CD4-positive, alpha-beta T cell treated with Interleukin-15 for 1 hour (primary cell): ENCODE results near the gene ESRP2.

Source experiments
- DNase-seq: peaks from one replicate; pipeline ENCODE4 v3.0.0-alpha.2; 2020

Gene ESRP2

DNA sequence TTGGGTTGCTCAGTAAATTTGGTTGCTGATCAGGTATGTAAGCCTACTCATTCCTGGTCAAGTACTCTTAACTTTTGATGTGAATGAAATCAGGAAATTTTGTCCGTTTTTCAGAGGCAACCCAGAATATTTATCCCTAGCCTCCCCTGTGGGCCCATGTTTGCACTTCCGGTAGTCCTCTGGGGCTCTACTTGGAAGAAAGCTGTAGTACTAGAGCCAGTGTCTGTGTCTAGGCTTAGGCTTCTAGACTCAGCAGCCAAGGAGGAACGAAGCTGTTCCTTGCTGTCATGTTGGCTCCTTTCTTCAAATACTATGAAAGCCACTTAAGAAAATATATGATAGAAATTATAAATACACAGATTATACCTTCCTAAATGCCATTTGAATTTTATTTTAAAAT lies 21.2 kb downstream of the ESRP2 start:
- no peak for DNase-seq

DNA sequence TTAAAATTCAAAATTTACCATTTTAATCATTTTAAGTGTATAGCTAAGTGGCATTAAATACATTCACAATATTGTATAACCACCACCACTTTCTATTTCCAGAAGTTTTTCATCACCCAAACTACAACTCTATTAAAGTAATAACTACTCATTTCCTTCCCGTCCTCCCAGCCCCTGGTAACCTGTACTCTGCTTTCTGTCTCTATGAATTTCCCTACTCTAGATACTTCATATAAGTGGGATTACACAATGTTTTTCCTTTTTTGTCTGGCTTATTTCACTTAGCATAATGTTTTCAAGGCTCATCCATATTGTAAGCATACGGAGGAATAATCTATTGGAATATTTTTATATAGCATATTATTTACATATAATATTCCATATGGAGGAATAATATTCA lies 29.7 kb downstream of the ESRP2 start:
- DNase-seq: no peak

DNA sequence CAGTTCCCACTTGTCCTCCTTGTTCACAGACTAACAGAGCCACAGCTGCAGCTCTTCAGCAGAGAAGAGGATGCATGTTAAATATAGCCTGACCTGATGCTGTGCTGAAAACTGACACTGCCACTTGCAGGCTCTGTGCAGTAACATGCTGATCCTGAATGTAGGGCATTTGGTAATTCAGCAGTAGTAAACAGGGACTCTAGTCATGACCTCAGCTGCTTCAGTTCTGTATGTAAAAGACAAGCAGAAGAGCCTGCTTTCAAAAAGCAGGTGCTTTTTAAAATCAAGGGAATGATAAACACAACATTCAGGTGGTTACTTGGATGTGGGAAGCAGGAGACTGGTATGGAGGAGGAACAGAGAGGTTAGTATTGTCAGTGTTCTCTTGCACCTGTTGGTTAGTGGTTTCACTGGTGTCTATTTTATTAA lies 33.8 kb downstream of the ESRP2 start:
- no peak for DNase-seq

DNA sequence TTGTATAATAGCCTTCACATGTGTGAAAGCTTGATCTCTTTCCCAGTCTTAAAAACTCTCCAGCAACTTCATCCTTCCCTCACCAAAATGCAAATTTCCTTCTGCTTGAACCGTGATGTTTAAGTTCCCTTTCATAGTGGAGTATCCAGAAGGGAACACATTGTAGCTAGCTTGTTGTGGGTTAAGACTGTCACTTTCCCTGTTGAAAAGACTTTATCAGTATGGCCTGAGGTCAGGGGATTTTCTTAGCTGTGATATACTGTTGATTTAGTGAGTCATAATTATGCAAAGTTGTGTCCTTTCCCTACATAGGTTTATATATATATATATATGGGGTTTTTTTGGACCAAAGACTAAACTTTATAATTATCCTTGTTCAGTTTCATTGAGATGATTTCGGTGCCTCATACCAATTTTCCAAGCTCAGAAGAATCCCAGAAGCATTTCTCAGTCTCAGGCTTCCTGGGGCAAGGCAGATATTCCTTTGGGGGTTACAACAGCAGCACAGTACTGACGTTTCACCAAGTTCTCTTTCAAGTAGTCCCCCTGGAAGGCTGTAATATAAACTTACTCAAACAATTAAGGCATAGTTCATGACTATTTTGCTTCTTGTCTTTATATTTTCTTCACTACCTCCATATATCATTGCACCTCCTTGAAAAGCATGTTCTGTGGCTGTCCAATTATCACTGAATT lies 35.7 kb downstream of the ESRP2 start:
- no peak for DNase-seq

DNA sequence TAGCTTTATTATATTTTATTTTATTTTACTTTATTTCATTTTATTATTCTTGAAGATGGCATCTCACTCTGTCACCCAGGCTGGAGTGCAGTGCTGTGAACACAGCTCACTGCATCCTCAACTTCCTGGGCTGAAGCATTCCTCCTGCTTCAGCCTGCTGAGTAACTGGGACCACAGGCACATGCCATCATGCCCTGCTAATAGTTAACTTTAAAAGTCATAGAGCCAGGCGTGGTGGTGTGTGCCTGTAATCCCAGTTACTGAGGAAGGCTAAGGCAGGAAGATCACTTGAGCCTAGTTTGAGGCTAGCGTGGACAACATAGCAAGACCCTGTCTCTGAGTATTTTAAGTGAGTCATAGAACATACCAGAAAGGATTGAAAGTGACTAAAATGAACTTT lies 38.7 kb downstream of the ESRP2 start:
- DNase-seq: no peak

DNA sequence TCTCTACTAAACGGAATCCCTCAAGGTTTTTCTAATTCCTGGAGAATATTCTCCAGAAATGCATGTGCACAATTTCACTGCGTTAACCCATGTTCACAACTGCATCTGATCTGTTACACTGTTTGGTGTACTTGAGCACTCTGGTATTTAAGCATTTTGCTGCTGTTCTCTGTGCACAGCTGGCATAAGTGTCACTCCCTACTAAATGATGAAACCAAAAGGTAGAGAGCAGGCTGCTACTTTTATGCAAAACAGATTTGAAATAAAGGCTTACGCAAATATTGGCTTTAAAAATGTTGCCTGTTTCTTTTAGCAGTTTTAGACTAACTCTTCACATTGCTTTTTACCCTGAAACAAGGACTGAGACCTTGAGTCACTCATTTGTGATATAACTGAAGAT lies 41.7 kb downstream of the ESRP2 start:
- DNase-seq: no peak

DNA sequence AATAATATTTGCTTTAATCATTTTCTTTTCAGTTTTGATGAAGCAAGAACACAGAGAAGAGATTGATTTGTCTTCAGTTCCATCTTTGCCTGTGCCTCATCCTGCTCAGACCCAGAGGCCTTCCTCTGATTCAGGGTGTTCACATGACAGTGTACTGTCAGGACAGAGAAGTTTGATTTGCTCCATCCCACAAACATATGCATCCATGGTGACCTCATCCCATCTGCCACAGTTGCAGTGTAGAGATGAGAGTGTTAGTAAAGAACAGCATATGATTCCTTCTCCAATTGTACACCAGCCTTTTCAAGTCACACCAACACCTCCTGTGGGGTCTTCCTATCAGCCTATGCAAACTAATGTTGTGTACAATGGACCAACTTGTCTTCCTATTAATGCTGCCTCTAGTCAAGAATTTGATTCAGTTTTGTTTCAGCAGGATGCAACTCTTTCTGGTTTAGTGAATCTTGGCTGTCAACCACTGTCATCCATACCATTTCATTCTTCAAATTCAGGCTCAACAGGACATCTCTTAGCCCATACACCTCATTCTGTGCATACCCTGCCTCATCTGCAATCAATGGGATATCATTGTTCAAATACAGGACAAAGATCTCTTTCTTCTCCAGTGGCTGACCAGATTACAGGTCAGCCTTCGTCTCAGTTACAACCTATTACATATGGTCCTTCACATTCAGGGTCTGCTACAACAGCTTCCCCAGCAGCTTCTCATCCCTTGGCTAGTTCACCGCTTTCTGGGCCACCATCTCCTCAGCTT lies 45.0 kb downstream of the ESRP2 start:
- DNase-seq: no peak

DNA sequence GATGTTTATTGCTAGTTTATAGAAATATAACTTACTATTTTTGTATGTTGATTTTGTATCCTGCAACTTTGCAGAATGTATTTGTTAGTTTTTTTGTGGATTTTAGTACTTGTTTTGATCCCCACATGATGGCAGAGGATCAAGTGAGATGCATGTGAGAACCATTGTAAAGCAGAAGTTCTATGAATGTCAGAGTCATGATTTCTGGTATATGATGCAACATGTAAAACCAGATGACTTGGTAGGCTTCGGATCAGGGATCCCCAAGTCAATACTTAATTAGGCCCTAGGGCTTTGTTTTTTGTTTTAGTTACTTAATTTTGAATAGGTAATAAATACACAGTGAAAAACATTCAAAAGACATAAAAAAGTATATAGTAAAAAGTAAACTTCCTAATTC lies 45.8 kb downstream of the ESRP2 start:
- no peak for DNase-seq

DNA sequence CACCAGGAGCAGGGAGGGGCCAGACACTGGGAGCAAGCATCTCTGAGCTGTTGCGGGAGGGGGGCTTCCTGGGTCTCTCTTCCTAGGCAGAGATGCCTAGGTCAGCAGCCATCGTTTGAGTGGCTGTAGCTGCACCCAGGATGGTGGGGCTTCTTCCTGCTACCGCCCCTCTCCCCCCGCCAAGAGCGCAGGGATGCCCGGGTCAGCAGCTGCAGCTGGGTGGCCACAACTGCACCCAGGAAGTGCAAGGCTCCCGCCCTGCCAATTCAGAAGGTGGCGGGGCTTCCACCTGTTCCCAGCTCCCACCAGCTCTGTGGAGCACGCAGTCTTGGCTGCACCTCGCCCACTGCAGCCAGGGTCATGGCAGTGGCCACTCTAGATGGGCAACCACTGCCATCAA lies 47.8 kb downstream of the ESRP2 start:
- no peak for DNase-seq

DNA sequence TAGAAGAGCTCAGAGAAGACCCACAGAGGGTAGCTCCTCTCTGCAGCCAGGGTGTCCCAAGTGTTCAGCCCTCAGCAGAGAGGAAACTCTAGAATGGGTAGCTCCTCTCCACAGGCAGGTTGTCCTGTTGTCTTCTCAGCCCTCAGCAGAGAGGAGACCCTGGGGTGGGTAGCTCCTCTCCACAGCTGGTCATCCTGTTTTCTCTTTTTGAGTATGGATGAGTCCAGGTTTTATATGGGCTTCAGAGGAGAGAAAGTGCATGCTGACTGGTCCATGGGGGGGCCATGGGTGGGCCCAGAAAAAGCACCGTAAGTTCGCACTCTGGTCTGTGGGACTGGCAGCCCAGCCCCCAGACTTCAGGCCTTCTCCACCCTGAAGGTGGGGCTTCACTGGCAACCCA lies 48.4 kb downstream of the ESRP2 start:
- DNase-seq: no peak

DNA sequence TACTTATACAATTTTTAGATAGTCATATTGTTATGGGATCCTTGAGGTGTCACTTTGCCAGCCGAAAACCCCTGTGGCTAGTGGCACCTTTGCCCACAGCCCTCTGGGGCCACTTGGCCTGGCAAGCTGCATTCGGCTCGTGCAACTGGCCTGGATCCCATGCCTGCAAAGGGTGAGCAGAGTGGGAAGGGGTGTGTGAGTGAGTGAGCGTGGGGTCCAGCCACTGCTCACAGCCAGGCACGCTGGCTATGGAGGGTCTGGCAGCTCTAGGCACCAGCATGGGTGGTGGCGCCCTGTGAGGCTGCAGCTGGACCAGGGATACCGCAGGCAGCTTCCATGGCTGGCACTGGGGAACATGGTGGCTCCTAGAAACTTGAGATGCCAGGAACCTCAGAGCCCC lies 49.0 kb downstream of the ESRP2 start:
- no peak for DNase-seq

DNA sequence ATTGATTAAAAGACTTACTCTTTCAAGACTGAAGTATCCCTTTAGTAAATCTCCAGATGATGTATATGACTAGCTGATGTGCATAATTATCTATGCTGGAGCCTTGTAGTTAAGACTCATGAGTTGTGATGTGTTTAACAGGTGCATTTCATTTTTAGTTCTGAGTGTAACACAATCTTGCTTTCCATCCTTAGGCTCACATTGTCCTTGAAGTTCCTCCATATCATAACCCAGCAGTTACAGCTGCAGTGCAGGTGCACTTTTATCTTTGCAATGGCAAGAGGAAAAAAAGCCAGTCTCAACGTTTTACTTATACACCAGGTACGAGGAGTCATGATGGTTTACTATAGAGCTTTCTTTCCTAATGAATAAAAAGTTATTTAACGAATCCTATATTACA lies 52.9 kb downstream of the ESRP2 start:
- DNase-seq: no peak

DNA sequence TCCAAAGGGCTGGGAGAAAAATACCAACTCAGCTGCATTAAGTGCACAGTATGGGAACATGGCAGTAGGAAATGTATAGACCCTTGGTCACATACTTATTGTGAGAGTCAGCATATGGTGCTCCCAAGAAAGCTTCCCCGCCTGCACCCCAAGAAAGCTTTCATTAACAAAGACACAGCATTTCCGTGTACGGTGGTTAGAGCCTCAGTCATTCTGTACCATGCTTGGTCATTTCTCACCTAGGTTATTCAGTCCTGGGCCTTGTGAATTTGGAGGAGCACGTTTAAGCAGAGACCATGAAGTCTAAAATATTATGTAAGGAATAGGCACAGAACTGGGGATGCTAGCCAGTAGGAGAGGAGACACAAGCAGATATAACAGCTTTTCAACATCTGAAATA lies 56.1 kb downstream of the ESRP2 start:
- no peak for DNase-seq

DNA sequence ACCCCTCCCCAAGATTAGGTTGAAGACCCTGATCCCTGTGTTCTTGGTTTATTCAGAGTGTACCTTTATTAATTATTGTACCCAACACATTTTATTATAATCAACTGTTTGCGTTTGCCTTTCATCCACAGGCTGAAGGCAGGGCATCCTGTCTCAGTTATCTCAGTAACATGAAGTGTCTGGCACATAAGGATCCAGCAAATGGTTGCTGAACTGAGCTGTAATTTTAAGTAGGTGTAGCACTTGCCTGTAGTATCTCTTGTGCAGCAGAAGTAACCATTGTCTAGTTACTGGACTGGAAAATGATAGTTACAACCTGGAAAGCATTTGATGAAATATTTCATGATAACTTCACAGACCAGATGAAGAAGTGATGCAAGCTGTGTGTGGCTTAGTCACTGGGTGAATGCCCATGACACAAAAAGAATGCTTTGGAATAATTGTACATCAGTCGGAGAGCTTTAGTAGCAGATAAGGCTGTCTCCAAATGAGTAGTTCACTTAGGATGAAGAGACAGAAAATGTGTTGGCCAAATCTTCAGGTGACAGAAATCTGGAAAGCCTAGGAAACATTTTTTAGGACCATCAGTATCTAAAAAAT lies 56.6 kb downstream of the ESRP2 start:
- no peak for DNase-seq
